T-helper 2 cell treated with Interferon-gamma antibody and Interleukin-4, amounts not matched to agents 5 μg/mL and 100 μg/mL, for 36 hours (primary cell): Measurements from ENCODE around the gene SYNE4.
A peak's percentile ranks its signal among the peaks of the same experiment; 100 is the strongest.

ENCODE experiments used
- DNase-seq: peaks from one replicate; pipeline ENCODE4 v3.0.0; 2021; ENCODE audit warnings: low spot score
- H3K27ac Mint-ChIP-seq: one replicate; pipeline ENCODE4 v1.8.0; 2021; ENCODE audit warnings: mild to moderate bottlenecking, mixed read lengths
- H3K27me3 Mint-ChIP-seq: one replicate; pipeline ENCODE4 v1.8.0; 2021; ENCODE audit warnings: low read depth, mixed read lengths
- H3K36me3 Mint-ChIP-seq: one replicate; pipeline ENCODE4 v1.8.0; 2021; ENCODE audit warnings: low read depth, mixed read lengths
- H3K4me1 Mint-ChIP-seq: one replicate; pipeline ENCODE4 v1.8.0; 2021; ENCODE audit warnings: low read depth, mixed read lengths
- H3K4me3 Mint-ChIP-seq: one replicate; pipeline ENCODE4 v1.8.0; 2022; ENCODE audit warnings: mild to moderate bottlenecking, moderate library complexity, mixed read lengths
- H3K9me3 Mint-ChIP-seq: one replicate; pipeline ENCODE4 v1.8.0; 2021; ENCODE audit warnings: mixed read lengths

The SYNE4 gene

GRCh38 chr19:36010402-36010801, 1.8 kb upstream of the SYNE4 start:
- Mint-ChIP-seq H3K27ac (no peak overlapping the region), H3K9me3 (no peaks in the 10 kb centered on the region), H3K4me1 (peaks cover 40% of the 10 kb centered on the region), H3K27me3 (no peaks in the 10 kb centered on the region), H3K4me3 (peak overlapping the region; percentile 76), H3K36me3 (peaks cover 13% of the 10 kb centered on the region)
- no peak for DNase-seq

DNA sequence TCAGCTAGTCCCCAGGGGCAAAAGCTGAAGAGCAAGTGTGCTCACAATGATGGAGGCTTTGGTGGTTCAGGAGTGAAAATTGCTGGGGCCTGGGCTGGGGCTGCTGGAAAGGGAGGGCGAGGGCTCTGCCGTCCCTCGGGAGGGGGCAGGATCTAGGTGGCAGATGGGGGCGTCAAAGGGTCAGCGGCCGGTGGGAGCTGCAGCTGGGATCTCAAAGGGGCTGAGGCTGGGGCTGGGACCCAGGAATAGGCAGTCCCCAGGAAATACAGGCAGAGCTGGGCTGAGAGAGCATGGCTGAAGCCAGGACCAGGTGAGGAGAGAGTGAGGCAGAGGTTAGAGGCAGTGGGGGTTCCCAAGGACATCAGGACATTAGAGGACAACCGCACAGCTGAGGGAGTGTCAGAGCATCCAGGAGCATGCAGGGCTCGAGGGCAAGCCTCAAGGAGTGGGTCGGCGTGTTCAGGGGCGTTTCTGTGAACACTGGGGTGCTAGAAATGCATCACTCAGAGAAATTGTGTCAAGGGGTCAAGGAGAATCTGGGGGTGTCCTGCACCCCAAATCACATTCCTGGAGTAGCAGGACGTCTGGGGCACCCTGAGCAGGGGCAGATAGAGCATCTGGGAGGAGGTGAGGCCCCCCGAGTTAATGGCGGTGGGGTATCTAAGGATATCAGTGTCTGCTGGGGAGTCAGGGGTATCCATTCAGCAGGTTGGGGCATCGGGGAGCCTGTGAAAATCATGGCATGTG, 1.2 kb upstream of the SYNE4 start:
- Mint-ChIP-seq H3K36me3 (peaks cover 13% of the 10 kb centered on the region), H3K9me3 (no peaks in the 10 kb centered on the region), H3K27me3 (no peaks in the 10 kb centered on the region), H3K27ac (peak overlapping the region; percentile 75), H3K4me1 (peaks cover 35% of the 10 kb centered on the region), H3K4me3 (peak overlapping the region; percentile 76)
- no peak for DNase-seq

- Mint-ChIP-seq H3K9me3 (no peaks in the 10 kb centered on the region), H3K27me3 (no peaks in the 10 kb centered on the region), H3K4me3 (peak overlapping the region; percentile 76), H3K27ac (peak overlapping the region; percentile 75), H3K4me1 (peaks cover 31% of the 10 kb centered on the region), H3K36me3 (peaks cover 13% of the 10 kb centered on the region)
- peak; percentile 63 for DNase-seq
Observed at GRCh38 chr19:36009220-36009619, 607 bp upstream of the SYNE4 start.

GRCh38 chr19:36006955-36007354, 1.7 kb downstream of the SYNE4 start:
- no peaks in the 10 kb centered on the region for H3K27me3 Mint-ChIP-seq
- no peak overlapping the region for H3K27ac Mint-ChIP-seq
- peaks cover 15% of the 10 kb centered on the region for H3K4me1 Mint-ChIP-seq
- no peaks in the 10 kb centered on the region for H3K9me3 Mint-ChIP-seq
- H3K36me3 Mint-ChIP-seq: peaks cover 10% of the 10 kb centered on the region
- no peak for DNase-seq
- no peak overlapping the region for H3K4me3 Mint-ChIP-seq

GRCh38 chr19:36003284-36003683, 5.3 kb downstream of the SYNE4 start:
- no peak overlapping the region for H3K27ac Mint-ChIP-seq
- H3K9me3 Mint-ChIP-seq: no peaks in the 10 kb centered on the region
- H3K4me1 Mint-ChIP-seq: peaks cover 2% of the 10 kb centered on the region
- no peaks in the 10 kb centered on the region for H3K27me3 Mint-ChIP-seq
- H3K36me3 Mint-ChIP-seq: peaks cover 4% of the 10 kb centered on the region
- DNase-seq: no peak
- H3K4me3 Mint-ChIP-seq: no peak overlapping the region

DNA sequence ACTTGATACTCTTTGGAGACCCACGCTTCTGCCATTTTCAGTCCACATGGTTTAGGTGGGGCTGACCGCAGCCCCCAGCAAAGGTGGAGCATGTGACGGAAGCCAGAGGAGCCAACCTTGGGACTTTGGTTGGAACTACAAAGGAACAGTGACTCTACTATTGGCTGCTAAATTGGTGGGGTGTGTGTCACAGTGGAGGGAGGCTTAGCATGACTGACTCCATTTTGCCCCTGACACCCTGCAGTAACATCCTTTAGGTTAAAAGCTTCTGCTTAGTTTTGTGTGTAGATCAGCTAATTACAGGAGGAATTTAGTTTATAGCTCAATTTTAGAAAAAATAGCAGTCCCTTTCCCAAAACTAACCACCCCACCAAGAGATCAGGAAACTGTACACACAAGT, 7.0 kb downstream of the SYNE4 start:
- Mint-ChIP-seq H3K27ac (no peak overlapping the region), H3K9me3 (no peaks in the 10 kb centered on the region), H3K27me3 (no peaks in the 10 kb centered on the region), H3K4me1 (peaks cover 9% of the 10 kb centered on the region), H3K4me3 (no peak overlapping the region), H3K36me3 (peaks cover 10% of the 10 kb centered on the region)
- no peak for DNase-seq

- Mint-ChIP-seq H3K27me3 (no peaks in the 10 kb centered on the region), H3K4me1 (peaks cover 24% of the 10 kb centered on the region), H3K27ac (no peak overlapping the region), H3K9me3 (no peaks in the 10 kb centered on the region), H3K36me3 (peaks cover 17% of the 10 kb centered on the region), H3K4me3 (peak overlapping the region; percentile 92)
- no peak for DNase-seq
Observed at GRCh38 chr19:35996777-35997176, 11.8 kb downstream of the SYNE4 start.

DNA sequence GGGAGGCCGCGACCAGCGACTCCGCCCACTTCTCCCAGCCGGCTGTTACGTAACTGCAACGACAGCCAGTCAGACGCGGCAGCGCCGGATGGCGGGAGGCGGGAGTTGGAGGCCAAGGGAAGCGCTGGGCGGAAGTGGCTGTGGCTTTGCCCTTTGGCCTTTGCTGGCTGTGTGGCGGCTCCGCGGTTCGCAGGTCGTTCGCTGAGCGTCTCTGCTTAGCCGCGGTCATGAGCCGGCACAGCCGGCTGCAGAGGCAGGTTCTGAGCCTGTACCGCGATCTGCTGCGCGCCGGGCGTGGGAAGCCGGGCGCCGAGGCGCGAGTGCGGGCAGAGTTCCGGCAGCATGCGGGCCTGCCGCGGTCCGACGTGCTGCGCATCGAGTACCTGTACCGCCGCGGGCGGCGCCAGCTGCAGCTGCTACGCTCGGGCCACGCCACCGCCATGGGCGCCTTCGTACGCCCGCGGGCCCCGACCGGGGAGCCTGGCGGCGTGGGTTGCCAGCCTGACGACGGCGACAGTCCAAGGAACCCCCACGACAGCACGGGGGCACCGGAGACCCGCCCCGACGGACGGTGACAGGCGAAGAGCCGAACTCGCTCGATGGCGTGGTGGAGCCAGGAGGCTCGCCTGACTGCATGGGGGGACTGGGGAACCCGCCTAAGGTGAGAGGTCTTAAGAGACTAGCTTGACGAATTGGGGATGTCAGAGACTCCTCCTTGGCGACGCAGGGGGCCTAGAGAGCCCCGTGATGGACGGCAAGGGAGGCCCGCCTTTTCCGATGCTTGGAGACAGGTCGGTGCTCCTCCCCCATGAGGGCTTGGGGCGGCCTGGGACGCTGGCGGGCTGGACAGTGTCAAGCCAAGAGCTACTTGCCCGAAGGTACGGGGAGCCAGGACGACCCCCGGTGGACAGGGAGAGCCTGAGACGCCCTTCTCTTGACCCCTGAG, 13.3 kb downstream of the SYNE4 start, which contains the start of gene SDHAF1:
Gene SDHAF1, plus strand, starts transcription at position 141 of the 946 bp plus-strand sequence. Its CDS starts 87 bp downstream, at position 228.
- peak within 1 kb of the TSS; percentile 92 for H3K4me3 Mint-ChIP-seq
- H3K4me1 Mint-ChIP-seq: peaks cover 23% of the 10 kb centered on the region
- H3K9me3 Mint-ChIP-seq: no peaks in the 10 kb centered on the region
- peak within 1 kb of the TSS; percentile 87 for H3K27ac Mint-ChIP-seq
- H3K36me3 Mint-ChIP-seq: peaks cover 14% of the 10 kb centered on the region
- peaks cover 2% of the 10 kb centered on the region for H3K27me3 Mint-ChIP-seq
- peak; percentile 94 for DNase-seq

- Mint-ChIP-seq H3K9me3 (peaks cover under 1% of the 10 kb centered on the region), H3K4me1 (peaks cover 23% of the 10 kb centered on the region), H3K36me3 (peaks cover 13% of the 10 kb centered on the region), H3K27me3 (peaks cover 2% of the 10 kb centered on the region), H3K4me3 (peak overlapping the region; percentile 65), H3K27ac (no peak overlapping the region)
- no peak for DNase-seq
Observed at GRCh38 chr19:35993923-35994598, 14.6 kb downstream of the SYNE4 start.

- H3K27ac Mint-ChIP-seq: no peak overlapping the region
- H3K4me1 Mint-ChIP-seq: peaks cover 23% of the 10 kb centered on the region
- H3K36me3 Mint-ChIP-seq: peaks cover 13% of the 10 kb centered on the region
- no peak overlapping the region for H3K4me3 Mint-ChIP-seq
- H3K9me3 Mint-ChIP-seq: peaks cover 5% of the 10 kb centered on the region
- no peak for DNase-seq
- peaks cover 12% of the 10 kb centered on the region for H3K27me3 Mint-ChIP-seq
Observed at GRCh38 chr19:35992907-35993765, 15.5 kb downstream of the SYNE4 start.

DNA sequence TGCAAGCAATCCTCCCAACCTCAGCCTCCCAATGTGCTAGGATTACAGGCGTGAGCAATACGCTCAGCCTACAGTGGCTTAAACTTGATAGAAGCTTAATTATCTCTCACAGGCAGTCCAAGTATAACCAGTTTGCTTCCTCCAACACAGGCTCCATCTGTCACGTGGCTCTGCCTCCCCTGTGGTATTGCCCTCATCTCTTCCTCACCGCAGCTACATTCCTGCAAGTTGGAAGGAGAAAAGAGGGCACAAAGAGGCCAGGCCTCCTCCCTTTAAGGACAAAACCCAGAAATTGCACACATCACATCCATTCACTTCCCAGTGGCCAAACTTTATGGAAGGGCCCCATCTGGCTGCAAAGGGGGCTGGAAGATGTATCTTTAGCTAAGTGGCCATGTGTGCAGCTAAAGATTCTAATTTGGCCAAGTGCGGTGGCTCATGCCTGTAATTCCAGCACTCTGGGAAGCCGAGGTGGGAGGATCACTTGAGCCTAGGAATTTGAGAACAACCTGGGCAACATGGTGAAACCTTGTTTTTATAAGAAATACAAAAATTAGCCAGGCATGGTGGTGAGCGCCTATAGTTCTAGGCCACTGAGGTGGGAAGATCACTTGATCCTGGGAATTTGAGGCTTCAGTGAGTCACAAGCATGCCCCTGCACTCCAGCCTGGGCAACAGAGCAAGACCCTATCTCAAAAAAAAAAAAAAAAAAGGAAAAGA, 16.7 kb downstream of the SYNE4 start:
- Mint-ChIP-seq H3K4me1 (peaks cover 18% of the 10 kb centered on the region), H3K36me3 (peaks cover 8% of the 10 kb centered on the region), H3K9me3 (peaks cover 5% of the 10 kb centered on the region), H3K4me3 (no peak overlapping the region), H3K27ac (no peak overlapping the region), H3K27me3 (peaks cover 19% of the 10 kb centered on the region)
- DNase-seq: no peak

DNA sequence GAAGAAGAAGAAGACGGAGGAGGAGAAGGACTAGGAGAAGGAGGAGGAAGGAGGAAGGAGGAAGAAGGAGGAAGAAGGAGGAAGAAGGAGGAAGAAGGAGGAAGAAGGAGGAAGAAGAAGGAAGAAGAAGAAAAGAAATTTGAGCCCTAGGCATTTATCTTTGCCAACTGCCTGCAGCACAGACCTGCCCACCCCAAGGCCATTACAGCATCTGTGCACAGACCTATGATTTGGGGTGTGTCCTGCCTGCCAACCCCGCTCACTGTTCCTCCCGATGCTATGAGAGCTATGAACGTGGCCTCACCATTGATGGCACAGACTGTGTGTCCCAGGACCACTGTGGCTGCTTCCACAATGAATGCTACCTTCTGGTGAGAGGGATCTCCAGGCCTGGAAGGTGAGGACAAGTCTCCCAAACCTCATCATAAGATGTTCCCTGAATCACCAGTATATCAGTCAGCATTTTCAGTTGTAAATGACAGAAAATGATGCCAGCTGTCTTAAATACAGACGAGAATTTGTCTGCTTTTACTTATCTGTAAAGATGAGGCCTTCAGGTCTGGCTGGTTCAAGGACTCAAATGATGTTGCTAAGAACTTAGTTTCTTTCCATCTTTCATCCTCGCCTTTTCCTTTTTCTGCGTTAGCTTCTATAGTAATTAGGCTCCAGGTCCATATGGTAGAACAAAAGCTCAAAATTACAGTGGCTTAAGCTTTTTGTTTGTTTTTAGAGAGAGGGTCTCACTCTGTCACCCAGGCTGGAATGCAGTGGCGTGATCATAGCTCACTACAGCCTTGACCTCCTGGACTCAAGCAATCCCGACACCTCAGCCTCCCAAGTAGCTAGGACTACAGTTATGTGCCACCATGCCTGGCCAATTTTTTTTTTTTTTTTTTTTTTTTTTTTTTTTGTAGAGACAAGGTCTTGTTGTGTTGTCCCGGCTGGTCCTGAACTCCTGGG, 17.6 kb downstream of the SYNE4 start:
- H3K9me3 Mint-ChIP-seq: peaks cover 5% of the 10 kb centered on the region

More for the DNA sequence above, 17.6 kb downstream of the SYNE4 start:
- no peak overlapping the region for H3K27ac Mint-ChIP-seq
- no peak overlapping the region for H3K4me3 Mint-ChIP-seq
- H3K36me3 Mint-ChIP-seq: peaks cover 3% of the 10 kb centered on the region
- DNase-seq: no peak
- peaks cover 26% of the 10 kb centered on the region for H3K27me3 Mint-ChIP-seq
- peaks cover 10% of the 10 kb centered on the region for H3K4me1 Mint-ChIP-seq
